Mammary epithelial cell (primary cell): Measurements from ENCODE around the gene TSNAX.
"Not testable (repeated sequence)": the region's sequence is repeated elsewhere in the genome, so short reads cannot be mapped to it uniquely, and the experiment has no call there.

Experiments used
- EZH2 ChIP-seq: IDR thresholded peaks from 2 replicates; pipeline ENCODE4 v1.6.1; 2012; ENCODE audit warnings: low read length, inconsistent platforms, borderline replicate concordance
- TF ChIP-seq, protein P1 (sequence below), 2 donors: IDR thresholded peaks in 1 of 2; conservative IDR thresholded peaks in 1 of 2; 2 replicates each; pipeline ENCODE4 v1.5.1; 2011 to 2012; ENCODE audit warnings: inconsistent platforms in 2 of 2, low read length in 2 of 2, mild to moderate bottlenecking in 2 of 2, control low read depth in 1 of 2, low read depth in 1 of 2; ENCODE audit not compliant: insufficient read depth in 1 of 2; ENCODE audit errors: extremely low read depth in 1 of 2

DNA sequence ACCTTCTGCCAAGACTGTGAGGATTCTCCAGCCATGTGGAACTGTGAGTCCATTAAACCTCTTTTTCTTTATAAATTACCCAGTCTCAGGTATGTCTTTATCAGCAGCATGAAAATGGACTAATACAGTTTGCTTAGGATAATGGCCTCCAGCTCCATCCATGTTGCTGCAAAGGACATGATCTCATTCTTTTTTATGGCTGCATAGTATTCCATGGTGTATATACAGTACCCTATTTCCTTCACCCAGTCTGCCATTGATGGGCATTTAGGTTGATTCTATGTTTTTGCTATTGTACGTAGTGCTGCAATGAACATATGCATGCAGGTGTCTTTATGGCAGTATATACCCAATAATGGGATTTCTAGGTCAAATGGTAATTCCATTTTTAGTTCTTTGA, 25.3 kb upstream of the TSNAX start:
- TF ChIP-seq, protein P1, sequence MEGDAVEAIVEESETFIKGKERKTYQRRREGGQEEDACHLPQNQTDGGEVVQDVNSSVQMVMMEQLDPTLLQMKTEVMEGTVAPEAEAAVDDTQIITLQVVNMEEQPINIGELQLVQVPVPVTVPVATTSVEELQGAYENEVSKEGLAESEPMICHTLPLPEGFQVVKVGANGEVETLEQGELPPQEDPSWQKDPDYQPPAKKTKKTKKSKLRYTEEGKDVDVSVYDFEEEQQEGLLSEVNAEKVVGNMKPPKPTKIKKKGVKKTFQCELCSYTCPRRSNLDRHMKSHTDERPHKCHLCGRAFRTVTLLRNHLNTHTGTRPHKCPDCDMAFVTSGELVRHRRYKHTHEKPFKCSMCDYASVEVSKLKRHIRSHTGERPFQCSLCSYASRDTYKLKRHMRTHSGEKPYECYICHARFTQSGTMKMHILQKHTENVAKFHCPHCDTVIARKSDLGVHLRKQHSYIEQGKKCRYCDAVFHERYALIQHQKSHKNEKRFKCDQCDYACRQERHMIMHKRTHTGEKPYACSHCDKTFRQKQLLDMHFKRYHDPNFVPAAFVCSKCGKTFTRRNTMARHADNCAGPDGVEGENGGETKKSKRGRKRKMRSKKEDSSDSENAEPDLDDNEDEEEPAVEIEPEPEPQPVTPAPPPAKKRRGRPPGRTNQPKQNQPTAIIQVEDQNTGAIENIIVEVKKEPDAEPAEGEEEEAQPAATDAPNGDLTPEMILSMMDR (conservative IDR thresholded peaks at IDR 0.05 in 1 of 2, IDR thresholded peaks at IDR 0.05 in 1 of 2; ENCODE audit: extremely low read depth in 1 of 2, insufficient read depth in 1 of 2, low read depth in 1 of 2, low read length in 2 of 2): not testable (repeated sequence)
- not testable (repeated sequence) for TF ChIP-seq EZH2
